ENCODE results near the gene TRPM2. TPM values are rescaled to one million over a fixed set of nuclear protein-coding genes. Genes with fewer than 3 reads are reported as not detected.

TRPM2 gene
- total RNA-seq, 1 experiment from 2014 or later = 0.26 TPM

GRCh38 chr21:44424608-44425306 lies 71.3 kb downstream of the TRPM2 start:
- no peak overlapping the region for H3K27ac ChIP-seq (ENCODE audit: low read length)
- intact Hi-C loops (cut with micrococcal nuclease; ENCODE audit: unreplicated experiment) = no loop called here
- no peak for ATAC-seq
- DNase-seq (ENCODE audit: low read depth, low spot score) = no peak
- in situ Hi-C loops (cut with HindIII; ENCODE audit: low pct_unique_long_range_greater_than_20kb, low sequenced_read_pairs) = no loop called here
- no peaks in the 10 kb centered on the region; the same call in 1 of the 2 replicates for H3K36me3 ChIP-seq (ENCODE audit: control insufficient read depth, insufficient read depth, low read length)
- POLR2A ChIA-PET = no interaction called here
- no peaks in the 10 kb centered on the region; the same call in 1 of the 2 replicates for H3K9me3 ChIP-seq (ENCODE audit: control insufficient read depth, insufficient read depth, low read depth, low read length)
- H3K27me3 ChIP-seq (ENCODE audit: control insufficient read depth, insufficient read depth, low read length) = no peaks in the 10 kb centered on the region
- no TSS peak for BruUV-seq (replicated peaks)
- H3K4me3 ChIP-seq (ENCODE audit: low read depth in 2 of 2, low read length in 2 of 2) = no peak overlapping the region
- CTCF ChIA-PET = no interaction called here
- TF ChIP-seq SIN3A (IDR thresholded peaks at IDR 0.05; ENCODE audit: borderline replicate concordance, insufficient read depth, low read depth, low read length) = no peak
- no peak for TF ChIP-seq CTCF (IDR thresholded peaks at IDR 0.05)
- TF ChIP-seq REST (IDR thresholded peaks at IDR 0.05; ENCODE audit: insufficient read depth in 1 of 2, low read depth in 2 of 2, low read length in 1 of 2) = no peak
- TF ChIP-seq POLR2AphosphoS5 (IDR thresholded peaks at IDR 0.05; ENCODE audit: low read depth, low read length) = no peak
- TF ChIP-seq TCF7L2 (IDR thresholded peaks at IDR 0.05; ENCODE audit: low read depth, low read length) = no peak
- H3K4me1 ChIP-seq (ENCODE audit: control insufficient read depth, insufficient read depth, low read length) = no peaks in the 10 kb centered on the region

GRCh38 chr21:44425307-44425894 lies 72.0 kb downstream of the TRPM2 start:
- H3K36me3 ChIP-seq (ENCODE audit: control insufficient read depth, insufficient read depth, low read length) = no peaks in the 10 kb centered on the region; the same call in 1 of the 2 replicates
- intact Hi-C loops (cut with micrococcal nuclease; ENCODE audit: unreplicated experiment) = no loop called here
- H3K27me3 ChIP-seq (ENCODE audit: control insufficient read depth, insufficient read depth, low read length) = no peaks in the 10 kb centered on the region
- in situ Hi-C loops (cut with HindIII; ENCODE audit: low pct_unique_long_range_greater_than_20kb, low sequenced_read_pairs) = no loop called here
- POLR2A ChIA-PET = no interaction called here
- BruUV-seq (replicated peaks) = no TSS peak
- CTCF ChIA-PET = no interaction called here
- DNase-seq (ENCODE audit: low read depth, low spot score) (no peak), ATAC-seq (no peak)
- no peaks in the 10 kb centered on the region; the same call in 1 of the 2 replicates for H3K9me3 ChIP-seq (ENCODE audit: control insufficient read depth, insufficient read depth, low read depth, low read length)
- TF ChIP-seq CTCF (IDR thresholded peaks at IDR 0.05) (no peak), REST (IDR thresholded peaks at IDR 0.05; ENCODE audit: insufficient read depth in 1 of 2, low read depth in 2 of 2, low read length in 1 of 2) (no peak), POLR2AphosphoS5 (IDR thresholded peaks at IDR 0.05; ENCODE audit: low read depth, low read length) (no peak), SIN3A (IDR thresholded peaks at IDR 0.05; ENCODE audit: borderline replicate concordance, insufficient read depth, low read depth, low read length) (no peak), TCF7L2 (IDR thresholded peaks at IDR 0.05; ENCODE audit: low read depth, low read length) (no peak)
- H3K4me3 ChIP-seq (ENCODE audit: low read depth in 2 of 2, low read length in 2 of 2) = no peak overlapping the region
- H3K4me1 ChIP-seq (ENCODE audit: control insufficient read depth, insufficient read depth, low read length) = no peaks in the 10 kb centered on the region
- no peak overlapping the region for H3K27ac ChIP-seq (ENCODE audit: low read length)
